H1 (cell line): Measurements from ENCODE around the gene SPOCK2. TPM values are rescaled to one million over a fixed set of nuclear protein-coding genes. Genes with fewer than 3 reads are reported as not detected.

Experiments used
- BCL11A ChIP-seq, 2 experiments: IDR thresholded peaks; one replicate each; pipeline ENCODE4 v1.6.1; 2011; ENCODE audit warnings: low read depth in 2 of 2, low read length in 2 of 2, mild to moderate bottlenecking in 2 of 2
- CEBPB ChIP-seq: IDR thresholded peaks from 2 replicates; pipeline ENCODE4 v1.6.1; 2012; ENCODE audit warnings: low read depth, low read length
- CHD1 ChIP-seq: IDR thresholded peaks from 2 replicates; pipeline ENCODE4 v1.6.1; 2012; ENCODE audit warnings: low read depth, low read length, improper control_type of control experiment
- PHF8 ChIP-seq: fragments of 200-600 bp; sonication (generic); conservative IDR thresholded peaks from 2 replicates; pipeline ENCODE4 v1.7.1; 2012; ENCODE audit warnings: low read depth, mild to moderate bottlenecking, inconsistent platforms, low read length, moderate library complexity
- RNF2 ChIP-seq: fragments of 200-900, 300-1000 bp; sonication (generic); IDR thresholded peaks from 2 replicates; pipeline ENCODE4 v1.7.1; 2016; ENCODE audit warnings: borderline replicate concordance, low read depth, mild to moderate bottlenecking, antibody characterized with exemption, low read length; ENCODE audit not compliant: poor library complexity, severe bottlenecking; ENCODE audit errors: missing control alignments
- SP1 ChIP-seq: IDR thresholded peaks from 2 replicates; pipeline ENCODE4 v1.6.1; 2011; ENCODE audit warnings: low read depth, low read length
- TAF1 ChIP-seq: IDR thresholded peaks from 2 replicates; pipeline ENCODE4 v1.6.1; 2011; ENCODE audit warnings: mild to moderate bottlenecking, low read depth, low read length
- TAF7 ChIP-seq: optimal IDR thresholded peaks from 2 replicates; pipeline ENCODE3; 2011; ENCODE audit warnings: low read depth, mild to moderate bottlenecking, inconsistent platforms, low read length, moderate library complexity, borderline replicate concordance
- TBP ChIP-seq: IDR thresholded peaks from 2 replicates; pipeline ENCODE4 v1.6.1; 2011; ENCODE audit warnings: low read depth, low read length, improper control_type of control experiment
- polyA plus RNA-seq, 7 experiments: library from polyadenylated mRNA; depleted of rRNA in 3 of 7; stranded (reverse) in 5 of 7; unstranded in 2 of 7; fragments of >200 nt in 5 of 7; fragments of 200-250 nt in 2 of 7; gene quantifications; 1 replicate in 5 of 7; 2 replicates in 1 of 7; 4 replicates in 1 of 7; pipeline versions ENCODE4 v1.2.1 to v1.2.3, GENCODE V29; 2011 to 2013; ENCODE audit warnings: missing spikeins in 2 of 7, mixed read lengths in 2 of 7
- total RNA-seq: library from RNA; stranded (reverse); fragmentation: NEBNext Ultra II Directional; extraction: Animal tissue kit (Norgen Biotek cat#: 25700); gene quantifications from 2 replicates; pipeline ENCODE4 v1.2.1, GENCODE V29; 2021
- TF ChIP-seq, protein P1 (sequence below): fragments of 300-600 bp; sonication (generic); IDR thresholded peaks from 2 replicates; pipeline ENCODE4 v1.7.1; 2012; ENCODE audit warnings: low read length, moderate library complexity, mild to moderate bottlenecking, inconsistent platforms; ENCODE audit not compliant: insufficient replicate concordance

Gene SPOCK2
- total and polyA plus RNA-seq, 2 of the 8 experiments (the other 6 are each of a cell fraction or from before 2014, with no cell fraction given), result 1.5 to 1.9 TPM

- TF ChIP-seq, protein P1, sequence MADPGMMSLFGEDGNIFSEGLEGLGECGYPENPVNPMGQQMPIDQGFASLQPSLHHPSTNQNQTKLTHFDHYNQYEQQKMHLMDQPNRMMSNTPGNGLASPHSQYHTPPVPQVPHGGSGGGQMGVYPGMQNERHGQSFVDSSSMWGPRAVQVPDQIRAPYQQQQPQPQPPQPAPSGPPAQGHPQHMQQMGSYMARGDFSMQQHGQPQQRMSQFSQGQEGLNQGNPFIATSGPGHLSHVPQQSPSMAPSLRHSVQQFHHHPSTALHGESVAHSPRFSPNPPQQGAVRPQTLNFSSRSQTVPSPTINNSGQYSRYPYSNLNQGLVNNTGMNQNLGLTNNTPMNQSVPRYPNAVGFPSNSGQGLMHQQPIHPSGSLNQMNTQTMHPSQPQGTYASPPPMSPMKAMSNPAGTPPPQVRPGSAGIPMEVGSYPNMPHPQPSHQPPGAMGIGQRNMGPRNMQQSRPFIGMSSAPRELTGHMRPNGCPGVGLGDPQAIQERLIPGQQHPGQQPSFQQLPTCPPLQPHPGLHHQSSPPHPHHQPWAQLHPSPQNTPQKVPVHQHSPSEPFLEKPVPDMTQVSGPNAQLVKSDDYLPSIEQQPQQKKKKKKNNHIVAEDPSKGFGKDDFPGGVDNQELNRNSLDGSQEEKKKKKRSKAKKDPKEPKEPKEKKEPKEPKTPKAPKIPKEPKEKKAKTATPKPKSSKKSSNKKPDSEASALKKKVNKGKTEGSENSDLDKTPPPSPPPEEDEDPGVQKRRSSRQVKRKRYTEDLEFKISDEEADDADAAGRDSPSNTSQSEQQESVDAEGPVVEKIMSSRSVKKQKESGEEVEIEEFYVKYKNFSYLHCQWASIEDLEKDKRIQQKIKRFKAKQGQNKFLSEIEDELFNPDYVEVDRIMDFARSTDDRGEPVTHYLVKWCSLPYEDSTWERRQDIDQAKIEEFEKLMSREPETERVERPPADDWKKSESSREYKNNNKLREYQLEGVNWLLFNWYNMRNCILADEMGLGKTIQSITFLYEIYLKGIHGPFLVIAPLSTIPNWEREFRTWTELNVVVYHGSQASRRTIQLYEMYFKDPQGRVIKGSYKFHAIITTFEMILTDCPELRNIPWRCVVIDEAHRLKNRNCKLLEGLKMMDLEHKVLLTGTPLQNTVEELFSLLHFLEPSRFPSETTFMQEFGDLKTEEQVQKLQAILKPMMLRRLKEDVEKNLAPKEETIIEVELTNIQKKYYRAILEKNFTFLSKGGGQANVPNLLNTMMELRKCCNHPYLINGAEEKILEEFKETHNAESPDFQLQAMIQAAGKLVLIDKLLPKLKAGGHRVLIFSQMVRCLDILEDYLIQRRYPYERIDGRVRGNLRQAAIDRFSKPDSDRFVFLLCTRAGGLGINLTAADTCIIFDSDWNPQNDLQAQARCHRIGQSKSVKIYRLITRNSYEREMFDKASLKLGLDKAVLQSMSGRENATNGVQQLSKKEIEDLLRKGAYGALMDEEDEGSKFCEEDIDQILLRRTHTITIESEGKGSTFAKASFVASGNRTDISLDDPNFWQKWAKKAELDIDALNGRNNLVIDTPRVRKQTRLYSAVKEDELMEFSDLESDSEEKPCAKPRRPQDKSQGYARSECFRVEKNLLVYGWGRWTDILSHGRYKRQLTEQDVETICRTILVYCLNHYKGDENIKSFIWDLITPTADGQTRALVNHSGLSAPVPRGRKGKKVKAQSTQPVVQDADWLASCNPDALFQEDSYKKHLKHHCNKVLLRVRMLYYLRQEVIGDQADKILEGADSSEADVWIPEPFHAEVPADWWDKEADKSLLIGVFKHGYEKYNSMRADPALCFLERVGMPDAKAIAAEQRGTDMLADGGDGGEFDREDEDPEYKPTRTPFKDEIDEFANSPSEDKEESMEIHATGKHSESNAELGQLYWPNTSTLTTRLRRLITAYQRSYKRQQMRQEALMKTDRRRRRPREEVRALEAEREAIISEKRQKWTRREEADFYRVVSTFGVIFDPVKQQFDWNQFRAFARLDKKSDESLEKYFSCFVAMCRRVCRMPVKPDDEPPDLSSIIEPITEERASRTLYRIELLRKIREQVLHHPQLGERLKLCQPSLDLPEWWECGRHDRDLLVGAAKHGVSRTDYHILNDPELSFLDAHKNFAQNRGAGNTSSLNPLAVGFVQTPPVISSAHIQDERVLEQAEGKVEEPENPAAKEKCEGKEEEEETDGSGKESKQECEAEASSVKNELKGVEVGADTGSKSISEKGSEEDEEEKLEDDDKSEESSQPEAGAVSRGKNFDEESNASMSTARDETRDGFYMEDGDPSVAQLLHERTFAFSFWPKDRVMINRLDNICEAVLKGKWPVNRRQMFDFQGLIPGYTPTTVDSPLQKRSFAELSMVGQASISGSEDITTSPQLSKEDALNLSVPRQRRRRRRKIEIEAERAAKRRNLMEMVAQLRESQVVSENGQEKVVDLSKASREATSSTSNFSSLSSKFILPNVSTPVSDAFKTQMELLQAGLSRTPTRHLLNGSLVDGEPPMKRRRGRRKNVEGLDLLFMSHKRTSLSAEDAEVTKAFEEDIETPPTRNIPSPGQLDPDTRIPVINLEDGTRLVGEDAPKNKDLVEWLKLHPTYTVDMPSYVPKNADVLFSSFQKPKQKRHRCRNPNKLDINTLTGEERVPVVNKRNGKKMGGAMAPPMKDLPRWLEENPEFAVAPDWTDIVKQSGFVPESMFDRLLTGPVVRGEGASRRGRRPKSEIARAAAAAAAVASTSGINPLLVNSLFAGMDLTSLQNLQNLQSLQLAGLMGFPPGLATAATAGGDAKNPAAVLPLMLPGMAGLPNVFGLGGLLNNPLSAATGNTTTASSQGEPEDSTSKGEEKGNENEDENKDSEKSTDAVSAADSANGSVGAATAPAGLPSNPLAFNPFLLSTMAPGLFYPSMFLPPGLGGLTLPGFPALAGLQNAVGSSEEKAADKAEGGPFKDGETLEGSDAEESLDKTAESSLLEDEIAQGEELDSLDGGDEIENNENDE, result no peak
- TF ChIP-seq TAF1, result no peak
- TF ChIP-seq RNF2, result no peak
- TF ChIP-seq CEBPB, result no peak
- no peak for TF ChIP-seq TAF7
- no peak for TF ChIP-seq TBP
- no peak for TF ChIP-seq PHF8
- no peak for TF ChIP-seq CHD1
- no peak for TF ChIP-seq BCL11A (IDR thresholded peaks at IDR 0.05; ENCODE audit: low read depth in 2 of 2, low read length in 2 of 2)
- TF ChIP-seq SP1, result no peak
Measured at GRCh38 chr10:72097448-72098300, 9.3 kb upstream of the SPOCK2 start (continued).
